Mesenteric fat pad (tissue), 1 donor: Measurements from ENCODE around the gene NR2F1-AS1. TPM values are rescaled to one million over a fixed set of nuclear protein-coding genes. Genes with fewer than 3 reads are reported as not detected.

ENCODE experiments used
- DNase-seq: peaks from one replicate; pipeline ENCODE4 v3.0.0-alpha.2; 2020; ENCODE audit warnings: low spot score
- long read RNA-seq: library from polyadenylated mRNA; unstranded; transcript quantifications from one replicate; pipeline ENCODE4 v2.0.0, GENCODE V29; 2020
- total RNA-seq: library from RNA; stranded (reverse); fragmentation: NEBNext Ultra II Directional; extraction: Animal tissue kit (Norgen Biotek cat#: 25700); gene quantifications from one replicate; pipeline ENCODE4 v1.2.1, GENCODE V29; 2021
- donor health status: DM: yes; HTN: yes; CAD: no.

The NR2F1-AS1 gene
- total RNA-seq, result 23.2 TPM
- long read RNA-seq, partial matches to known transcripts, result 2 of 28 reads
- long read RNA-seq, other reads (novel, unspliced or antisense), result 22 of 28 reads

GRCh38 chr5:93580927-93581445, at the start of gene NR2F1-AS1:
Gene NR2F1-AS1, minus strand, starts transcription at chr5:93581219.
- no peak for DNase-seq

- DNase-seq, result no peak
Observed at GRCh38 chr5:93626801-93627200, 45.8 kb upstream of the NR2F1-AS1 start.

GRCh38 chr5:93623153-93623552, 42.1 kb upstream of the NR2F1-AS1 start:
- DNase-seq, result no peak

- DNase-seq, result no peak
Observed at GRCh38 chr5:93622240-93622885, 41.3 kb upstream of the NR2F1-AS1 start.

GRCh38 chr5:93621327-93621798, 40.3 kb upstream of the NR2F1-AS1 start:
- peak; percentile 93 for DNase-seq

- DNase-seq, result no peak
Observed at GRCh38 chr5:93620487-93621326, 39.7 kb upstream of the NR2F1-AS1 start.

- no peak for DNase-seq
Observed at GRCh38 chr5:93616538-93617174, 35.6 kb upstream of the NR2F1-AS1 start.

- no peak for DNase-seq
Observed at GRCh38 chr5:93612855-93613243, 31.8 kb upstream of the NR2F1-AS1 start.

GRCh38 chr5:93611976-93612854, 31.2 kb upstream of the NR2F1-AS1 start:
- DNase-seq, result no peak

GRCh38 chr5:93611273-93611975, 30.4 kb upstream of the NR2F1-AS1 start:
- DNase-seq, result no peak

- DNase-seq, result no peak
Observed at GRCh38 chr5:93610581-93611272, 29.7 kb upstream of the NR2F1-AS1 start.

GRCh38 chr5:93609762-93610161, 28.7 kb upstream of the NR2F1-AS1 start:
- DNase-seq, result no peak

GRCh38 chr5:93608855-93609254, 27.8 kb upstream of the NR2F1-AS1 start:
- DNase-seq, result no peak

GRCh38 chr5:93607367-93608258, 26.6 kb upstream of the NR2F1-AS1 start:
- no peak for DNase-seq

GRCh38 chr5:93606382-93606752, 25.3 kb upstream of the NR2F1-AS1 start:
- DNase-seq, result no peak

GRCh38 chr5:93604644-93605515, 23.9 kb upstream of the NR2F1-AS1 start:
- no peak for DNase-seq
